Esophagus mucosa (tissue), 1 donor: Measurements from ENCODE around the gene EEFSEC. TPM values are rescaled to one million over a fixed set of nuclear protein-coding genes. Genes with fewer than 3 reads are reported as not detected.

Source experiments
- ATAC-seq: fragments of 200-7000 bp; cut with Tn5 transposase; one replicate; pipeline ENCODE4 v1.9.1; 2020
- total RNA-seq: library from RNA; stranded (reverse); gene quantifications from one replicate; pipeline ENCODE4 v1.2.4, GENCODE V29; 2023
- donor health status: DM: yes; HTN: yes; CAD: no.

EEFSEC gene
- total RNA-seq, 1 donor from 2014 or later, result 10.4 TPM

DNA sequence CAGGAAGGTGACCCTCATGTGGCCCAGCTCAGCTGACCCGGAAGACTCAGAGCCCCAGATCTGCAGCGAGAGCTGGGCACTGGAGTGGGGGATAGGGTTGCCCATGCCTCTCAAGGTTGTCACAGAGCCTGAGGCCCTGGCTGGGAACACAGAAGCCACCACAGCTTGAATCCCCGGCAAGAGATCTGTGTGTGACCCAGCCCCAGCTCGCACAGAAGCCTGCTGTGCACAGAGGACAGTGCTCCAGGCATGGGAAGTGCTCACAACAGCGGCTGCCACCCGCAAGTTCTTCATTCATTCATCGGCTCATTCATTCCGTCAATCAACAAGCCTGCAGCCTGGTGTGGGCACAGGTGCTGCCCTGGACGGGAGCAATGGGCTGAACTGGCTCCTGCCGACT lies 277.0 kb downstream of the EEFSEC start:
- no peak for ATAC-seq

DNA sequence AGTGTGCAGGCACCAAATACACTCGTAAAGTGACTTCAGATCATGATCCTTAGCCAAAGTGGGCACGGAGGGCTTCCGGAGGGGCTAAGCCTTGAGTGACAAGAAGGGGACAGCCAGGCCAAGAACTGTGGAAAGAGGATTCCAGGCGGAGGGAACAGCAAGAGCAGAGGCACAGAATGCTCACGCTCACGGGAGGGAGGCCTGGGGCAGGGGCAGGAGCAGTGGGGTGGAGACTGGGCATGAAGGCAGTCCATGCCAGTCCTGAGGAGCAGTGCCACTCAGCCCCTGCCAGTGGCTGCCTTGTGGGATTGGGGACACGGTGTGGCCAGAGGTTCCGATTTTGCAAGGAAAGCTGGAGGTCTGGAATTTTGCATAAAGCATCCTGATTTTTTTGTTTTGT lies 277.4 kb downstream of the EEFSEC start:
- ATAC-seq, result no peak

GRCh38 chr3:128431803-128432300 lies 278.6 kb downstream of the EEFSEC start:
- no peak for ATAC-seq

DNA sequence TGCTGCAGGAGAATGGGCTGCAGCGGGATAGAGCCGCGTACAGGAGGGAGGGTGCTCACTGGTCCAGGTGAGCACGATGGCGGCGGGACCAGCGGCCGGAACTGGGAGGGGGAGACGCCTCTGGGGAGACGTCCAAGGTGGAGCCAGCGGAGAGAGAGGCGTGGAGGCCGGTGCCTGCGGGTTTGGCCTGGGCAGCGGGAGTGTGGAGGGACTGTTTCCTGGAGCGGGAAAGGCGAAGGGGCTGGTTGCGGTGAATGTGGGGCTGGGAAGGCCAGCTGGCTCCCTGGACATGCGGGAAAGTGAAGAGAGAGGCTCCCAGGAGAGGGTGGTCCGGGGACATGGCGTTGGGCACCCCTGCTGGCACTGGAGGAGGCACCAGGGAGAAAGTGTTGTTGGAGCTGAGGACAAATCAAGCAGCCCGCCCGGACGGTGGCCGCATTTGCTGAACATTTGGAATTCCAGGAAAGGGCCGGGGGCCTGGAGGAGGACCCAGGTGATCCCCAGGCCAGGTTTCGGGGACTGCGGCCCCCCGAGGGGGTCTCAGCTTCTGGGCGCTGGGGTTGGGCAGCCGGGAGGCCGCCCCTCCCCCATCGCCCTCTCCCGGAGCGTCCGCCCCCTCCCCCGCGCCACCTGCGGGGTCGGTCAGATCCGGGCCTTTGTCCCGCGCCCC lies 279.2 kb downstream of the EEFSEC start:
- ATAC-seq, result no peak

GRCh38 chr3:128432971-128433836 lies 279.9 kb downstream of the EEFSEC start:
- no peak for ATAC-seq

DNA sequence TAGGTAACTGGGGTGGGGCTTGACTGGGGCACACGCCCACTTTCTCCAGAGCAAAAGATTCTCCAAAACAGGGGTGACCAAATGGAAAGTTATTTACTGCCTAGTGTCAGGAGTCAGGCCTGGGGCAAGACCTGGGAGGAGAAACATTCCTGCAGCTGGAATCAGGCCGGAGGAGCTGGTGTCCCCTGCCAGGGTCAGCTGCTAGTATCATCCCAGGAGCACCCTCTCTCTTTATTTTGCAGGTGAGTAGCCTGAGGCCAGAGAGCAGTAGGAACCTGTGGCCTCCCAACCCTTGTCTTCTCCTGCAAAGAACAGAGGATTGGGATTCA lies 280.5 kb downstream of the EEFSEC start:
- no peak for ATAC-seq

GRCh38 chr3:128434524-128434923 lies 281.2 kb downstream of the EEFSEC start:
- no peak for ATAC-seq

GRCh38 chr3:128435058-128435457 lies 281.8 kb downstream of the EEFSEC start:
- ATAC-seq, result peak; percentile 25

DNA sequence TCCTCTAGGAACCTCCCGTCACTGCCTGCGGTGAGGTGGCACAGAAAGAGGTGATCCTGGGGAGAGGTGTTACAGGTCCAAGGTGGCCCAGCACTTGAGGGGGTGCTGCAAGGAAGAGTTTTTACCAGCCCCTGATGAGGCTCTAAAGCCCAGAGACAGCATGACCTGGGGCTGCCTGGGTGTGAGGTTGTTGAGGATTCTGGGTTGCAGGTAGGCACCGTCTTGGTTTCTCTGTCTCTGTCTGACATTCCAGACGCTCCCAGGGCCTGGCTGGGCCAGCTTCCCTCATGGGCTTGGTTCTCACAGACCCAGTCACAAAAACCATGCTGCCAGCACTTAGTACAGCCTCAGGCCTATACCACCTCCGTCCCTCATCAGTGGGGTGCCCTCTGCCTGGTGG lies 282.3 kb downstream of the EEFSEC start:
- no peak for ATAC-seq

DNA sequence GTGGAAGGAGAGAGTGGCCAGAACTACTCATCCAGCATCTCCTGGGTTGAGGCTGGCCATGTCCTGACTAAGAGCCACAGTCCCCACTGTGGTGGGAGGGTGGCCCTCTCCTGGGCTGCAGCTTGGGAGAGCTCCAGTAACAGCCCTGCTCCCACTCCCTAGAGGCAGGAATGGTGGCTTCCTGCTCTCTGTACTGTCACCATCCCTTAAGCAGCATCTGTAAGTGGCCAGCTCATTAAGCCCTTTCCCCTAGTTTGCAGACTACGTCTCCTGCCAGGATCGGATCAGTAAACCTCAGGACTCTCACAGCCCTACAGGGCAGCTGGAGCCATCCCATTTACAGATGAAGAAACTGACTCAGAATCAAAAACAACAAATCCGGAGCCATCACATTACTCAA lies 282.9 kb downstream of the EEFSEC start:
- no peak for ATAC-seq

DNA sequence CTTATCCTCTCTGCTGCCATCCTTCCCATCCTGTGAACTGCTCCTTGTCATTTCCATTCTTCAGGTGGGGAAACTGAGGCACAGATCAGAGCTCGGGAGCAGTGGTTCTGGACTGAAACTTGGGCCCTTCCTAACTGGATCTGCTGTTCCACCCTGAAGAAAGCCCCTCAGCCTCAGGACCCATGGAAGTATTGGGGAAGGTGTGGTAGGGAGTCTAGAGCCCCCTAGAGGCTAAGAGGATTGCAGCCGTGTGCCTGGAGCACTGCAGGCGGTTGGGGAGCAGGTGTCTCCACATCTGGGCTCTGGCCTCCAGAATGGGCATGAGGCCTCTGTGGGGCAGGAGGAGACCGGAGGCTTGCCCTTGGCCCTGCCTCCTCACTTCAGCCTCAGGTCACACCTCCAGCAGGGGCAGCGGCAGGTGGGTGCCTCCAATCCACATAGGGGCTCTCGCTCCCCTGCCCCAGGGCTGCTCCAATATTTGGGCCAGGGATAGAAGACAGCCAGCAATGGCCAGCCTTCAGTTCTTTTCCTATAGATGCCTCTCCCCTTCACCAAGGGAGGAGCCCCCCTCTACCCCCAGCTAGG lies 285.3 kb downstream of the EEFSEC start:
- no peak for ATAC-seq

GRCh38 chr3:128439226-128439625 lies 285.9 kb downstream of the EEFSEC start:
- ATAC-seq, result no peak

DNA sequence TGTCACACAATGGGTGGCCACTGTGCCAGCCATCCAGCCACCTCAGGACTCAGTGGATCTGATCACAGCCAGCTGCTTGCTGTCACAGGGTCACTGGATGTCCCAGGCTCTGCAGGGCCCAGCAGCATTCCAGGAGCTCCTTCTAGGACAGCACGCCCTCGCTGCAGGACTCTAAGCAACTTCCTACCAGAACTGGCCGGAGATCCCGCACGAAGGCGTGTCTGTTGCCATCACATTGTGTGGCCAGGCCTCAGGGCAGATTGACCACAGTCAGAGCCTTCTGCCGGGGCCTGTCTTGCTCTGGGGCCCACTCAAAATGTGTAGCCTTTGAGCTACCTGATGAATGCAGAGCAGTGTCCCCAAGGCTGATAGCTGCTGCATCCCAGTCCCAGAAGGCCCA lies 288.8 kb downstream of the EEFSEC start:
- ATAC-seq, result no peak

DNA sequence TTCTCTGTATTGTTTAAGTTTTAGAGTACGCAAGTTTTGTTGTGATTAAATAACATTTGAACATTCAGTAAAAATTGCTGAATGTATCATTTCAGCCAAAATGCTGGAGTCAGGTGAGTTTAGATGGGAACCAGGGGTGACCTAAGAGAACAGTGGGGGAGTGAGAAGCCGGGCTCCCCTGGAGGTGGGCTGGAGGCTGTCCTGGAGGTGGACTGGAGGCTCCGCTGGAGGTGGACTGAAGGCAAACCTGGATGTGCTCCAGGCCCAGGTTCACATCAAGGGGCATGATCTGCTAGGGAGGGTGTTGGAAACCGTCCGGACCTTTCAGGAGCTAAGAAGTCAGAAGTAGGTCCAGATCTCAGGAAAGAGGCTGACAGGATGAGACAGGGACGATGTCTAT lies 289.7 kb downstream of the EEFSEC start:
- ATAC-seq, result no peak

- ATAC-seq, result no peak
Observed at GRCh38 chr3:128443771-128444170, 290.5 kb downstream of the EEFSEC start.

DNA sequence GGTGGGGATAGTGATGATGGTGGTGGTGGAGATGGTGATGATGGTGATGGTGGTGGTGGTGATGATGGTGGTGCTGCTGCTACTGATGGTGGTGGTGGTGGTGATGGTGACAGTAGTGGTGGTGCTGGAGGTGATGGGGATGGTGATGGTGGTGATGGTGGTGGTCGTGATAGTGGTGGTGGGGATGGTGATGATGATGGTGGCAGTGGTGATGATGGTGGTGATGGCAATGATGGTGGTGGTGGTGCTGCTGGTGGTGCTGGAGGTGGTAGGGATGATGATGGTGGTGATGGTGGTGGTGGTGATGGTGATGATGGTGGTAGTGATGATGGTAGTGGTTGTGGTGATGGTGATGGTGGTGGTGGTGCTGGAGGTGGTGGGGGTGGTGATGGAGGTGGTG lies 292.1 kb downstream of the EEFSEC start:
- ATAC-seq, result no peak

DNA sequence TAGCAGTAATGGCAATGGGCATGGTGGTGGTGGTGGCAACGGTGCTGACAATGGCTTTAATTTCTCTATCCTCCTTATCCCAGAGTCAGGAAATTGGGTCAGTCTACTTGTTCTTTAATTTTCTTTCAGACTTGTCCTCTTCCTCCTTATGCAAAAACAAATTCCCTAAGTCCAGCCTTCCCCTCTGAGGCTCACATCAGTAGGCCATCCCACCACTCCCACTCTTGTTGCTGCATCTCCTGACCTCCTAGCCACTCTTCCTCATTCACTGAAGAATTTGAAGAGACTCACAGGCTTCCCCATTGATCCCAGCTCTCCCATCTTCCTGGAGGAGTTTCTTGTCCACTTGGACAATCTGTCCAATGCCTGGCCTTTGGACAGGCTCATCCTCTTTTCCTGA lies 293.5 kb downstream of the EEFSEC start:
- no peak for ATAC-seq

GRCh38 chr3:128447561-128448013 lies 294.3 kb downstream of the EEFSEC start:
- no peak for ATAC-seq

DNA sequence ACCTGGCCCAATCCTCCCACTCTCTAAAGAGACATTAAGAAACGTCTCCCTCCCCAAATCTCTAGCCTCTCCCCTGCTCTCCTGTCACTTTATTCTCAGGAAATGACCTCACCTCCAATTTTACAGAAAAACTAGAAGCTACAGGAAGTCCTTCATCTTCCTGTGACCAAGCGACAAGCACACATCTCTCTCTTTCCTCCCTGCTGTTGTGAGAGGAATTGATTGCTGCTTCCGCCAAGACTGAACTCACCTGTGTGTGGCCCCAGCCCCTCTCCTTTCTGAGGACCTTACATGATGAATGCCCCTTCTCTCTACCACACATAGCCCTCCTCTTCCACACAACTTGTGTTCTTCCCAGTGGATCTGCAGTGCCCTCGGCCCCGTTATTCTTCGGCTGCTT lies 295.2 kb downstream of the EEFSEC start:
- no peak for ATAC-seq

DNA sequence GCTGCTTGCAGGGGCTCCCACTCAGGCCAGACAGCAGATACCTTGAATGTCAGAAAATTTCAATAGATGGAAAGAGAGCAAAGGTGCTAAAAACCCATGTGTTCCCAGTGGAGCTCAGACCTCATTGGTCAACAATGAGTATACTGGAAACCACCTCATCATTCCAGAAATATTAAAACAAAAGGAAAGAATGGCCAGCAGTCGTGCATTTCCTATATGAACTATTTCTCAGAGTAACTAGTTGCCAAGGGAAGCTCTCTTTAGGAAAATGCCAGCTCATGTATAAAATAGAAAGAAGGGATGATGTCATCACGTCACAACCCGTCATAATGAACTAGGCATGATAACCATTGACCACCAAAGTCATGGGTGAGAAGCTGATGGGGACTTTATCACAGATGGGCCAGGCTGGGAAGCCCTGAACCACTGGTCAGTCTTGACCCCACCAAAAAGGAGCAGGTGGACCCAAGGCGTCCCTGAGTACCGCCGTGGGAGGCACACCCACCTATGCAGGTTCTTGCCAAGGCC lies 295.9 kb downstream of the EEFSEC start:
- no peak for ATAC-seq

DNA sequence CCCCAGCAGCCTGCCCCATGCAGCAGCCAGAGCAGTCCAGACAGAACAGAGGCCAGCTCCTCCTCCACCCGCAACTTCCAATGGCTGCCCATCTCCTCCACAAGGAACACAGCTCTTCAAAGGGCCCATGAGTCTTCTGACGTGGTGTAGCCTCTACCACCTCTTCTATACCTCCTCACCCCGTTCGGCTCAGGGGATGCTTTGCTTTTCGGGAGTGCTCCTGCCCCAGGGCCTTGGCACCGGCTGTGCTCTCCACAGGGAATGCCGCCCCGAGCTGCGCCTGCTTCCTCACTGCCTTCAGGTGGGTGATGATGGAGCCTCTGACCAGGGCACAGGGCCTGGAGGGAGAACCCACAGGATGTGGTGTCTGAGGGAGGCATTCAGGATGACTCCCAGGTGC lies 298.8 kb downstream of the EEFSEC start:
- ATAC-seq, result no peak

- ATAC-seq, result no peak
Observed at GRCh38 chr3:128452678-128453275, 299.5 kb downstream of the EEFSEC start.
